Nephron progenitor cell (in vitro differentiated cells): ENCODE data around the gene RAB28.

ENCODE experiments used
- DNase-seq: peaks from one replicate; pipeline ENCODE4 v3.0.0; 2021
- H3K27ac Mint-ChIP-seq: 2 replicates; pipeline ENCODE4 v1.8.0; 2021; ENCODE audit warnings: mild to moderate bottlenecking, moderate library complexity, mixed read lengths
- H3K27me3 Mint-ChIP-seq: 2 replicates; pipeline ENCODE4 v1.8.0; 2021; ENCODE audit warnings: mild to moderate bottlenecking, low read depth, mixed read lengths; ENCODE audit not compliant: poor library complexity
- H3K36me3 Mint-ChIP-seq: 2 replicates; pipeline ENCODE4 v1.8.0; 2021; ENCODE audit warnings: low read depth, mixed read lengths
- H3K4me1 Mint-ChIP-seq: 2 replicates; pipeline ENCODE4 v1.8.0; 2021; ENCODE audit warnings: mixed read lengths
- H3K4me3 Mint-ChIP-seq: 2 replicates; pipeline ENCODE4 v1.8.0; 2021; ENCODE audit warnings: mild to moderate bottlenecking, moderate library complexity, mixed read lengths
- H3K9me3 Mint-ChIP-seq: 2 replicates; pipeline ENCODE4 v1.8.0; 2021; ENCODE audit warnings: mild to moderate bottlenecking, moderate library complexity, mixed read lengths
- CTCF ChIP-seq: fragments of 200-600 bp; sonication (generic); IDR thresholded peaks from 2 replicates; pipeline ENCODE4 v1.5.0; 2021; ENCODE audit warnings: antibody characterized with exemption

The RAB28 gene

GRCh38 chr4:13436962-13437361 is 47.2 kb downstream of the RAB28 start:
- H3K27me3 Mint-ChIP-seq: no peaks in the 10 kb centered on the region
- no peak for DNase-seq
- peaks cover 14% of the 10 kb centered on the region for H3K4me1 Mint-ChIP-seq
- no peak overlapping the region for H3K27ac Mint-ChIP-seq
- no peak overlapping the region for H3K4me3 Mint-ChIP-seq
- no peak for TF ChIP-seq CTCF
- peaks cover 82% of the 10 kb centered on the region for H3K36me3 Mint-ChIP-seq
- H3K9me3 Mint-ChIP-seq: peaks cover 75% of the 10 kb centered on the region

- Mint-ChIP-seq H3K4me3 (no peak overlapping the region), H3K9me3 (peaks cover 59% of the 10 kb centered on the region), H3K4me1 (peaks cover 9% of the 10 kb centered on the region), H3K27ac (no peak overlapping the region), H3K27me3 (peaks cover 3% of the 10 kb centered on the region), H3K36me3 (peaks cover 89% of the 10 kb centered on the region)
- TF ChIP-seq CTCF: no peak
- no peak for DNase-seq
Measured at GRCh38 chr4:13432453-13432852, 51.7 kb downstream of the RAB28 start.

GRCh38 chr4:13430834-13431568 is 53.1 kb downstream of the RAB28 start:
- TF ChIP-seq CTCF: no peak
- H3K27me3 Mint-ChIP-seq: peaks cover 3% of the 10 kb centered on the region
- H3K4me3 Mint-ChIP-seq: no peak overlapping the region
- peaks cover 11% of the 10 kb centered on the region for H3K4me1 Mint-ChIP-seq
- DNase-seq: no peak
- H3K36me3 Mint-ChIP-seq: peaks cover 78% of the 10 kb centered on the region
- peaks cover 45% of the 10 kb centered on the region for H3K9me3 Mint-ChIP-seq
- no peak overlapping the region for H3K27ac Mint-ChIP-seq

DNA sequence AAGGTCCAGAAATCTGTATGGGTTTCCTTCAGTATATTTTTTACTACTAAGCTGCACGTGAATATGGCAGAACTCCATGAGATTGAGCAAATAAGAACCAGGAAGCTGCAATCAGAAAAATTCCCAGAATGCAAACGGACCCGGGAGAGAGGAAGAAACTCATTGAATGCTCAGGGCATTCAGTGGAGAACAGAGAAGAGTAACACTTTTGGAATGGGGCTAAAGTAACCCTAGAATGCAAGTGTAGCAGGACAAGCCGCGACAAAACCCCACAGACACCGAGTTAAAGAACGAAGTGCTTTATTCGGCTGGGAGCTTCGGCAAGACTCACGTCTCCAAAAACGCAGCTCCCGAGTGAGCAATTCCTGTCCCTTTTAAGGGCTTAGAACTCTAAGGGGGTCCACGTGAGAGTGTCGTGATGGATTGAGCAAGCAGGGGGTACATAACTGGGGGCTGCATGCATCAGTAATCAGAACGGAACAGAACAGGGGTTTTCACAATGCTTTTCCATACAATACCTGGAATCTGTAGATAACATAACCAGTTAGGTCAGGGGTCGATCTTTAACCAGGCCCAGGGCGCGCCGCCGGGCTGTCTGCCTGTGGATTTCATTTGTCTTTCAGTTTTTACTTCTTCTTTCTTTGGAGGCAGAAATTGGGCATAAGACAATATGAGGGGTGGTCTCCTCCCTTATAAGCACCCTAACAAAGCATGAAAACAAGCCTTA is 56.4 kb downstream of the RAB28 start:
- no peak overlapping the region for H3K4me3 Mint-ChIP-seq
- H3K9me3 Mint-ChIP-seq: peaks cover 32% of the 10 kb centered on the region
- peaks cover 3% of the 10 kb centered on the region for H3K27me3 Mint-ChIP-seq
- peak overlapping the region; percentile 21 for H3K27ac Mint-ChIP-seq
- no peak for DNase-seq
- peaks cover 11% of the 10 kb centered on the region for H3K4me1 Mint-ChIP-seq
- no peak for TF ChIP-seq CTCF
- peaks cover 77% of the 10 kb centered on the region for H3K36me3 Mint-ChIP-seq

DNA sequence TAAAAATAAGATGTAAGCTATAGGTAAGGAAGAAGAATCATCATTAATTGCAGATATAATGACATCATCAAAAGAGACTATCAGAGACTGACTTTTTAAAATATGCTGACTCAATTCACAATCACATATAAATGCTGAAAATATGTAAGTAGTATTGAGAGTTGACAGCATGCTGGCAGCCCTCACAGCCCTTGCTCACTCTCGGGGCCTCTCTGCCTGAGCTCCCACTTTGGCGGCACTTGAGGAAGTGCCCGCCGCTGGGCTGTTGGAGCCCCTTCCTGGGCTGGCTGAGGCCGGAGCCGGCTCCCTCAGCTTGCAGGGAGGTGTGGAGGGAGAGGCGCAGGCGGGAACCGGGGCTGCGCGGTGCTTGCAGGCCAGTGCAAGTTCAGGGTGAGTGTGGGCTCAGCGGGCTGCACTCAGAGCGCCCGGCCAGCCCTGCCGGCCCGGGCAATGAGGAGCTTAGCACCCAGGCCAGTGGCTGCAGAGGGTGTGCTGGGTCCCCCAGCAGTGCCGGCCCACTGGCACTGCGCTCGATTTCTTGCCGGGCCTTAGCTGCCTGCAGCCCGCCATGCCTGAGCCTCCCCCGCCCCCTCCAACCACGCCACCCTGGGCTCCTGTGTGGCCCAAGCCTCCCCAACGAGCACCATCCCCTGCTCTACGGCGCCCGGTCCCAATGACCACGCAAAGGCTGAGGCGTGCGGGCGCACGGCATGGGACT is 68.9 kb downstream of the RAB28 start:
- Mint-ChIP-seq H3K27ac (no peak overlapping the region), H3K9me3 (peaks cover 42% of the 10 kb centered on the region), H3K36me3 (peaks cover 53% of the 10 kb centered on the region), H3K4me1 (peaks cover 14% of the 10 kb centered on the region), H3K4me3 (no peak overlapping the region), H3K27me3 (peaks cover 5% of the 10 kb centered on the region)
- no peak for TF ChIP-seq CTCF
- no peak for DNase-seq
